A172 (cell line): Measurements from ENCODE around the gene GRIFIN. TPM values are rescaled to one million over a fixed set of nuclear protein-coding genes. Genes with fewer than 3 reads are reported as not detected.
A peak's percentile ranks its signal among the peaks of the same experiment; 100 is the strongest.
"Not testable (repeated sequence)": the region's sequence is repeated elsewhere in the genome, so short reads cannot be mapped to it uniquely, and the experiment has no call there.

Experiments
- DNase-seq: peaks from one replicate; pipeline ENCODE4 v3.0.0-alpha.2; 2015; ENCODE audit warnings: low spot score
- total RNA-seq: library from RNA; depleted of rRNA; stranded (reverse); fragments of >200 nt; shearing (Covaris generic); gene quantifications from 2 replicates; pipeline ENCODE4 v1.2.3, GENCODE V29; 2014

GRIFIN gene
- total RNA-seq, 1 experiment from 2014 or later, result not detected

DNA sequence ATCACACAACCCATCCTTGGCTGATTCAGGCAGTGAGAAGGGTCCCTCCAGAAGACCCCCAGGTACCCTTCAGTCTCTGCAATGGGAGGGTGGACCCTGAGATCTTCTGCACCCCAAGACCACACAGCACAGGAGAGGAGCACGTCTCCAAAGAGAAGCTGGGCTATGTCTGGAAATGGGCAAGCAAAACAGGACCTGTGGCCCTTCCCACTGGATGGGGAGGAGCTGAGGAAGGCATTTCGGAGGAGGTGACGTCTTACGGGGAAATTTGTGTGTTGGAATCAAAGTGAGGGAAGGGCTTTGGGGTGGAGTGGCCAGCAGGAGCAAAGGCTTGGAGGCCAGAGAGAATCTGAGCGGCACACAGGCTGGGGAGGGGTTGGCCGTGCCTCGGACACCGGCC is 16.5 kb downstream of the GRIFIN start:
- no peak for DNase-seq

DNA sequence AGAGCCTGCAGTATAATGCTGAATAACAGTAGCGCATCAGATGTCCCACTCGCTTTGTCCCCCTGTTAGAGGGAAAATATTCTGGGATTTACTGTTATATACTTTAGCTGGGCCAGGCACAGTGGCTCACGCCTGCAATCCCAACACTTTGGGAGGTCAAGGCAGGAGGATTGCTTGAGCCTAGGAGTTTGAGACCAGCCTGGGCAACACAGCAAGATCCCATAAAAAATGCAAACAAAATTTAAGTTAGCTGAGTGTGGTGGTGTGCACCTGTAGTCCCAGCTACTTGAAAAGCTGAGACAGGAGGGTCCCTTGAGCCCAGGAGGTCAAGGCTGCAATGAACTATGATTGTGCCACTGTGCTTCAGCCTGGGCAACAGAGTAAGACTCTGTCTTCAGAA is 22.3 kb downstream of the GRIFIN start:
- not testable (repeated sequence) for DNase-seq

DNA sequence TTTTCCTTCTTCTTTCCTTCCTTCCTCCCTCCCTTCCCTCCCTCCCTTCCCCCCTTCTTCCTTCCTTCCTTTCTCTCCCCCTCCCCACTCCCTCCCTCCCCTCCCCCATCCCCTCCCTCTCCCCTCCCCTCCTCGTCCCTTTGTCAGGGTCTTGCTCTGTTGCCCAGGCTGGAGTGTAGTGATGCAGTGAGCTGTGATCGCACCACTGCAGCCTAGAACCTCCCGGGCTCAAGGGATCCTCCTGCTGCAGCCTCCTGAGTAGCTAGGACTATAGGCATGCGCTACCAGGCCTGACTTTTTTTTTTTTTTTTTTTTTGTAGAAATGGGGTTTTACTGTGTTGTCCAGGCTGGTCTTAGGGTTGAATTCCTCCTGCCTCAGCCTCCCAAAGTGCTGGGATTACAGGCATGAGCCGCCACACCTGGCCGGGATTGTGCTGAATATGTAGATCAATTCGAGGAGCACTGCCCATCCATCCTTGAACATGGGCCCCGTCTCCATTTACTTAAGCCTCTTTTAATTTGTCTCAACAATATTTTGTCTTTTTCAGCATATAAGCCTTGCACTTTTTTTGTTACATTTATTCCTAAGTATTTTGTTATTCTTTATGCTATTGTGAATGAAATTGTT is 23.4 kb downstream of the GRIFIN start:
- DNase-seq, result no peak

DNA sequence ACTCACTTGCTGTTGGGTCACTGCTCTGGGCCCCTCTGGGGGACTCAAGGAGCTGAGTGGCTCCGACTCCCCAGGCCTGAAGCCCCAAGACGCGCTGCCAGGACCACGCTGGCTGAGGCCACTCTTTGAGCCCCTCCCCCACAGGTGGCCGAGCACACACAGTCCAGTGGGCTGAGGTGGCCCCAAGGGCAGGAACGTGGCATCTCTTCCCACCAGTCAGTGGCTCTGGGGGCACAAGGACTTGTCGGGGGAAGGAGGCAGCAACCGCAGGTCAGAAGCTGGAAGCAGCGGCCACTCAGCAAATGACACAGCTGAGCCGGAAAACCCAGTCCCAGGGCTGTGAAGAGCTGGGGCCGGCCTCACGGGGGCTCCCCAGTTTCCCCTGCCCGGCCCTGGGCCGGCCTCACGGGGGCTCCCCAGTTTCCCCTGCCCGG is 24.1 kb downstream of the GRIFIN start:
- DNase-seq, result no peak

DNA sequence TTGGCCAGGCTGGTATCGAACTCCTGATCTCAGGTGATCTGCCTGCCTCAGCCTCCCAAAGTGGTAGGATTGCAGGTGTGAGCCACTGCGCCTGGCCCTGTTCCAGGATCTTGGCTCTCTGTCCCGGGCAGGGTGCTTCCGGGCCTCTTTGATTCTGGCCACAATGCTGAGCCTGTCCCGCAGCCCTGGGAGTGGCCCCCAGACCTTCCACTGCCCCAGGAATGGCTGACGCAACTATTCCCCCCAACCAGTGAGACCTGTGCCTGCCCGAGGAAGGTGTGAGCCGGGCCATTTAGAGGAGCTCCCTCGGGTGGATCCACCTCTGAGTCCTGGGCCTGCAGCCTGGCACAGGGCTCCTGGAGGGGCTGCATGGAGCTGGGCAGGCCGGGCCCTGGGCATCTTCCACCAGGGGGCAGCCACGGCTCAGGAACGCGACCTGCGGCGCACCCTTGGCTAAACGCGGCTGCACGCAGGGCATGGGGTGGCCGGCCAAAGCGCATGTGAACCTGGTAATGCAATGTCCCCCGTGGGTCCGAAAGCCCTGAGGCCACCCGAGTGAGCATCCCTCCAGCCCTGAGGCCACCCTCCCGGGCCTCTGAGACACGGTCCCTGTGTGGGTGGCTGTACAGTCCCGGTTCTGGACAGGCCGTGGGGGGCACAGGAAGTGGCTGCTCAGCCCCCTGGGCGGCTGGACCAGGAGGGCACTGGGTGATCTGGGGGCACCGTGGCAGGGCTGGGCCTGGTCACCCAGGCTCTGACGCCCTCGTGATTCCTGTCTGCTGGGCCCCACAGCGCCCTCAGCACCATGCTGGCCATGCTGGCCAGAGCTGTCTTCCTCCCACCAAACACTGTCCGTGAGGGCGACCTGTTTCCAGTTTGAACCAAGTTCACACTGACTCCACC is 24.8 kb downstream of the GRIFIN start:
- DNase-seq, result peak; percentile 75

DNA sequence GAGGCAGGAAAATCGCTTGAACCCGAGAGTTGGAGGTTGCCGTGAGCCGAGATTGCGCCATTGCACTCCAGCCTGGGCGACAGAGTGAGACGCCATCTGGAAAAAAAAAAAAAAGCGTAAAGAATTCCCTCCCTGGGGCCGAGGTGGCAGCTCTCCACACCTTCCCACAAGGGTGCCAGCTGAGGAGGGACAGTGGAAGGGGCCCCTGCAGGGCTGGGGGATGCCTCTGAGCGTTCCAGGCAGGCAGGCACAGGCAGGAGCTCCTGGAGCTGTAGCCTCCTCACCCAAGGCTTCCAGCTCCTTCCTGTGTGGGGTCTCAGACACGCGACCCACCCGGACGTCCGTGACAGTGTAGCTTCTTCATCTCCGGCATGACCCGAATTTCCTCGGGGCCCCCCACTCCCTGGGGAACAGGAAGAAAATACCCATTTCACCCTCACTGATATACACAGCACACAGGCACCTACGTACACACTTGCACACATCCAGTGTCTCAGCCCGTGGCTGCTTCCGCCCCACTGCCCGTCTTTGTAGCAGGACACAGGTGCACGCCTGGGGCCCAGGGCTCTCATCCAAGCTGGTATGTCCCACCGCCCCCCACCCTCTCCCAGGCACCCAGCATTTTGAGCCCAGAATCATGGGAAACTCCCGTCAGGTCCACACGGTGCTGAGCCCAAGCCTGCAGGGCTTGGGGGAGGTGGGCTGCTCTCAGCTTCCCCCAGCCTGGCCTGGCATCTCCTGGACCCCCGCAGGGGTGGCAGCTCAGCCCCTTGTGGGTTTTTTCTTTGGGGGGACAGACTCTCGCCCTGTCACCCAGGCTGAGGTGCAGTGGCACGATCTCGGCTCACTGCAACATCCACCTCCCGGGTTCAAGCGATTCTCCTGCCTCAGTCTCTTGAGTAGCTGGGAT is 25.7 kb downstream of the GRIFIN start:
- no peak for DNase-seq

DNA sequence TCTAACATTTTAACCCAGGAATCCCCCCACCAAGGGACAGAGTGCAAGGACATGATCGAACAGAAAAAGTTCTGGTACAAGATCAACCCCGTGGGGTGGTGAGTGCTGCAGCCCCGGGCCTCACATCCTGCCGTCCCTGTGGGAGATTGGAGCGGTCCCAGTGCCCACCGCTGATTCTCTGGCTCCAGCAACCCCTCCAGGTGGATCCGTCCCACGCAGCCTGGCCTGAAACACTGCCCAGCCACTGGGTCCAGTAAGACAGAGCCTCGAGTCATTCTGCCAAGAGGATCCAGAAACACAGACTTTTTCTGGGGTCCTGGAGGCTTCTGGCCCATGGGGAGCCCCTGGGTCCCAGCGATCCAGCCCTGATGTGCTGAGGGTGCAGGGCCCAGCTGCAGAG is 29.5 kb downstream of the GRIFIN start:
- DNase-seq, result no peak

DNA sequence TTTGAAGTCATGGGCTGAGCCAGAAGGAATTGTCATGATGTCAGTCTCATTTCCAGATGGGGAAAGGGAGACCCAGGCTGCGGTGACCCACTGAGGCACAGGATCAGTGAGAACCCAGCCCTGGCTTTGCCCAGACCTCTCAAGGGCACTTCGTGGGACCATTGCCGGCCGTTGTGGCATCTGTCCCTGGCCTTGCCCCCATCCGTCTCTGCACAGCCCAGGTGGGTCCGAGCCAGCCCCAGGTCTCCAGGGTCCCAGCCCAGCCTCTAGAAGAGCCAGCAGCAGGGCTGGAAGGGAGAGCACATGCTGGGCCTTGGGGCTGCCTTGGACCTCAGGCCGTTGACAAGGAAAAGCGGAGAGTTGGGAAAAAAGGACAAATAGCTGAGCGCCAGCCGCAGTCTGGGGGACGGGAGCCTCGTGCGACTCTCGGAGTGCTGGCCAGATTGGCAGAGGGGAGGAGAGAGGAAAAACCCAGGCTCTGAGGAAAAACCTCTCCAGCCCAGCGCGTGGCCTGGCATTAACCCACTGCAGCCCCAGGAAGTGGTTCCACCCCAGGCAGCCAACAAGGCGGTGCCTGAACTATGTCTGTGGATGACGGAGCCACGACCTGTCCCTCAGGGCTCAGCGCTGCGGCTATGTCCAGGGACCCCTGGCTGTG is 30.2 kb downstream of the GRIFIN start:
- DNase-seq, result no peak

DNA sequence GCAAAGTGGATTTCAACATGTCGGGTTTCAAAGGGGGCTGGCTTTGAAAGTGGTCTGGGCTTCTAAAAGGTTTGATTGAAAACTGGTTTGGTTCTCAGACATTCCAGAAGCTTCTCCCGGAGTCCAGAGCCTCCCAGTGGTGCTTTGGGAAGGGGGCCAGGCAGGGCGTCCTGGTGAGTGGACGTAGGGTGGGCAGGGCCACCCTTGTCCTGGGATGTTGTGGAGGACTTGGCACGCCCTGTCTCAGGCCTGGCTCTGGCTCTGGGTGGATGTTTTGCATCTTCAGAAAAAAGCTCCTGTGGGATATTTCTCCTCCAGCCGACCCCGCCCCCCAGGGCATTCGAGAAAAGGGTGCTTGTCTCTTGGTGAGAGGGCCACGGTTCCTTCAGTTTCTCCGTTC is 31.2 kb downstream of the GRIFIN start:
- no peak for DNase-seq

DNA sequence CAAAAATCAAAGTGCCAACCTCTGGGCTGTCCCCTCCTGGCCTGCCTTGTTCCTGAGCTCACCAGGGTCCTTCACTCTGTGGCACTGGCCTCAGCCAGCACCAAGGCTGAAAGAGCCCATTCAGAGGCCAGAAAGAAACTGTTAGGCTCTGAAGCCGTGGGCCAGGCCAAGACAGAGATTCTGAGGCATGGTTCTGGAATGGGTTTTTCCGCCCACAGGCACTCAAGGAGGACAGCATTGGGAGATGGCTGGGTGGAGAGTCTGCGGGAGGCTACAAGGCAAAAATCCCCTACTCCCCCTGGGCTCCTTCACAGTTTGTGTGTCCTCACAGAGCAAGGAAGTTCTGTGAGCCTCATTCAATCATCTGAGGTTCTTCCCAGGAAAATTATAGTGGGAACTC is 31.7 kb downstream of the GRIFIN start:
- DNase-seq, result peak; percentile 26

DNA sequence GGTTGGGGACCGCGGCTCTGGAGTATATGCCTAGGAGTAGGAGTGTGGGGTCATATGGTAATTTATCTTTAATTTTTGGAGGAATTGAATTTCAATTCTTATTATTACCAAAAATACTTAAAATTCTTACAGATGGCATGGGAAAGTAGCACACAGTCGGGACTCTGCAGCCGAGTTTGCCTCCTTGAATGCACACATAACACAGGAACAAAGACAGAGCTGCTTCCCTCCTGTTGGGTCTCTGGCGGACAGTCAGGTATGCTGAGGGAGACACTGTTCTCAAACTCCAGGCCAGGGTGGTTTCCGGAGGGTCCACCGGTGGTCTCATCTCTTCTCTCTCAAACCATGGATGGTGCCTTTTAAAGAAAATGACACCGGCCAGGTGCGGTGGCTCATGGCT is 32.7 kb downstream of the GRIFIN start:
- DNase-seq, result no peak

DNA sequence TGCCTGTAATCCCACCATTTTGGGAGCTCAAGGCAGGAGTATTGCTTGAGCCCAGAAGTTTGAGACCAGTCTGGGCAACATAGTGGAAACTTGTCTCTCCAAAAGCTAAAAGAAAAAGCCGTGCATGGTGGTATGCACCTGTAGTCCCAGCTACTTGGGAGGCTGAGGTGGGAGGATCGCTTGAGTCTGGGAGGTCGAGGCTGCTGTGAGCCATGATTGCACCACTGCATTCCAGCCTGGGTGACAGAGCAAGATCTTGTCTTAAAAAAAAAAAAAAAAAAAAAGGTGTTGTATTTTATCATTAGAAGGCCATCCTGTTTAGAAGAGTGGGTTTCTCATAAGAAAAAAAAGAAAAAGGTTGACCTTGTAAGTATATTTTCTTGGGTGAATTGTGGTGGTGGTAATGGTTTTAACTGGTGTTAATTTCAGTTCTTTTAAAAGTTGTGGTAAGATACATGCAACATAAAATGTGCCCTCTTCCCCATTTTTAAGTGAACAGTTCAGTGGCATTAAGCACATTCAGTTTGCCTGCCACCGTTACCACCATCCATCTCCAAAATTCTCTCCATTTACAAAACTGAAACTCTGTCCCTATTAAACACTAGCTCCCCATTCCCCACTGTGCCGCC is 34.7 kb downstream of the GRIFIN start:
- no peak for DNase-seq

DNA sequence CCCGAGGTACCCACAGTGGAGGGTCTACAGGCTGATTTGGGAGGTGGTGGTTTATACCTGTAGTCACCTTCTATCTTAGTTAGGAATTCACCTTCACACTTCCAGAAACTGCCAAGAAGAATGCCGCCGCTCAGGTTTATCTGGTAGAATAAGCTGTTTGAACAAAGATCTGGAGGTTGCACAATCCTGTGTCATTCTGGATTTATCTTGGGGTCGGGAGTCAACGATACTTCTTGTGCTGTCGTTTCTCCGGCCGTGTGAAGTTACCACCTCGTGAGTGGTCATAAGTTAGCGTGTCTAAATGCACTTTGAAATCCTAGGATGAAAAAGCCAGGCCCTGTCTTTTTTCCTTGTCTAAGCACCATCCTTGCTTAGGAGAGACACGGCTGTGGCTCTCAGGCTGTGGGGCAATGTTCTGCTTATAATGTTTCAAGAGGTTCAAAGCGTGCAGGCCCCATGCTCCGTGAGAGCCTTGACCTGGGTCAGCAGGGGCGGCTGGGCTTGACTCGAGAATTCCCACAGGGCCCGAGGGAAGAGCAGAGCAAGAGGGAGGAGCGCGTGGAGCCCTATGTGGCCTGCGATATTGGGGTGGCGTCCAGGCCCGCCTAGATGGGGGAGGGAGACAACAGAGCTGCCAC is 35.5 kb downstream of the GRIFIN start:
- no peak for DNase-seq

DNA sequence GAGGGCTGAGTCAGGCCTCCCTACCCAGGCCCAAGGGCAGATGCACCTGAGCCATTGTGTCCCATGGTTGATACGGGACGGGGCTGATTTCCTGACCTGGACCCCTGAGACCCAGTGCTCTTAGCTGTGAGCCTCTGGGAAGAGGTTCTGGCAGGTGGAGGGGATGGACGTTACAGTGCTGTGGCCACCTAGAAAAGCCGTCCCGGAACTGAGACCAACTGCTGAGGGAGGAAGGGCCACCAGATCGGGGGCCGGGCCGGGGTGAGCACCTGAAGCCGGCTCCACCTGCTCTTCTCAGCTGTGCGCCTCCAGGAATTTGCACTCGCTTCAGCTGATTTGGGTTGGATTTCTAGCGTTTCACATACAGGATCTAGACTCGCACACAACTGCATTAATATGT is 37.4 kb downstream of the GRIFIN start:
- no peak for DNase-seq

DNA sequence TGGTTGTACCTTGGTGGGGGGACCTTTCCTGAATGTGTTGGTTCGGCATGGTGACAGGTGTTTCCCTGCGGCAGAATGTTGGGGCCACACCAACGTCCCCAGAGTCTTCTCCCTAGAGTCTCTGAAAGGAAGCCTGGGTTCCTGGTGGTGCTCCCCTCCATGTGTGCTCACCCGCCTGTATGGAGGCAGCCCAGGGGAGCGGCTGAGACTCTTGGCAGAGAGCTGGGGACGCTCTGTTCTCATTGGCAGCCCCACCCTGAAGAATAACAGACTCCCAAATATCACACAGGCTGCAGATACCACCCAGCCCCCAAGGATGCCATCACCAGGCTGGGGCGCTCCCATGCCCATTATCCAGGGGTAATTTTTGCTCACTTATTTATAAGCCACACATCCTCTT is 38.0 kb downstream of the GRIFIN start:
- no peak for DNase-seq

DNA sequence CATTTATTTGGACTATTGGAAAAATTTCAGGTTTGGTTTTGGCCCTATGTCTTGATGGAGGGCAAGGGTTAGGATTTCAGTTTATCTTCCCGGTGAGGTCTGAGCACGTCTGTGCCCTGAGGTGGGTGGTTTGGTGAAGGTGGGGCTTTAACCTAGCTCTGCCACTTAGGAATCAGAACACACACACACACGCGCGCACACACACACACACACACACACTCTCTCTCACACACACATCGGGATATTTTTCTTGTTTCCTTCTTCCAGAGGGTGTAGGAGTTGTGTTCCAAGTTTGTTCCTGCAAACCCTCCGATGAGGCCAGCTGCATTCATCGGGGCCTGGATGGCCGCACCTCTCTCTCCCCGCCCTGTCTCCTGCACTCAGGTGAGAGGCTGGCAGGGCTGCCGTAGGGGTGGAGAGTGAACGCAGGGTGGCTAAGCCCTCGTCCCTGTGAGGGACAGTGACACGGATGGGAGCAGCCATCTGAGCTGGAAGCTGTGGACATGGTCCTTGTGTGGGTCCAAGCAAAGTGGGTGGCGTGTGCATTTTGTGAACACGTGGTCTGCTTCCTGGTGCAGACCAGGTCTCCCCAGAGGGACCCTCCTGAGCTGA is 38.6 kb downstream of the GRIFIN start:
- no peak for DNase-seq

DNA sequence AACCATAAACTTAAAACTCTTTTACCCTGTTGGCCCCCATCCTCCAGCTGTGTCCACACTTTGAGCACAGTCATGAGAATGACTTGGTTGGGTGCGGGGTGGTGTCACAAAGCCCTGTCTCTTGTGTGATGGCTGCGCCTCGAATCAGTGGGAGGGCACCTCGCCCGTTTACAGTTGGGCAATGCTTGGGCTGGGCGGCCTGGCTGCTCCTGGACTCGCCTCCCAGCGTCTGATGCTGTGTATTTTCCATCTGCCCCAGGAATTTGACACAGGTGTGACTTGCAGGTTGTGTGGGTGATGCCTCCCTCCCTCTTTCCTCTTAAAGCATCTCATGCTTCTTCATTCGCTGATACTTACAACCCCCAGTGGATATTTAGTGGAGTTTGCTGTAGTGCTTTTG is 39.1 kb downstream of the GRIFIN start:
- DNase-seq, result no peak

DNA sequence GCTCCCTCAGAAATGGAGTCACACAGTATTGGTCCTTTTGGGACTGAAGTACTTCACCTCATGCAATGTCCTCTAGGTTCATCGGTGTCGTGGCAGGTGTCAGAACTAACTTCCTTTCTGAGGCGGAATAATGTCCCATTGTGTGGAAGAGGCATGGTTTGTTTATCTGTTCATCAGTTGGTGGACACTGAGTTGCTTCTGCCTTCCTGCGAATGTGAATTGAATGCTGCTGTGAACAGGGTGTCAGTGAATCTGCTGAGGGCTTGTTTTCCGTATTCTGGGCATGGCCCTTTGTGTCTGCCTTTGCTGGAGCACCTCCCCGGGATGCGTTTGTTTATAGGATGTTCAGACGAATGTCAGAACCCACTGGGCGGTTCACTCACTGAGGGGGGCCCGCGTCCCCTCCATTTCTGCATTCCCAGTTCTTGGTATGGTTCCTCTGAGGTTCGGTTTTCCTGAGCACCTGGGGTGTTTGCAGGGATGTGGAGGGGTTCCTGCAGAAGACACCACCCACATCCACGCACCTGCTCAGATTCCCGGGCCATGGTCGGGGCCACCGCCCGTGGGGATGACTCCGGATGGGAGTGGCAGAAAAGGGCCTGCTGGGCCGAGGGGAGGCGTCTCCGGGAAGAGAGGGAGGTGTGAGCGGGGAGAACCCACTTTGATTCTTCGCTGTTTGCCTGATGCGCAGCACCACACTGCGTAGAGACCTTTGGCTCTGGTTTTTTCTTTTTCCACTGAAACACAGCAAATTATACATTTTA is 39.7 kb downstream of the GRIFIN start:
- DNase-seq, result no peak

DNA sequence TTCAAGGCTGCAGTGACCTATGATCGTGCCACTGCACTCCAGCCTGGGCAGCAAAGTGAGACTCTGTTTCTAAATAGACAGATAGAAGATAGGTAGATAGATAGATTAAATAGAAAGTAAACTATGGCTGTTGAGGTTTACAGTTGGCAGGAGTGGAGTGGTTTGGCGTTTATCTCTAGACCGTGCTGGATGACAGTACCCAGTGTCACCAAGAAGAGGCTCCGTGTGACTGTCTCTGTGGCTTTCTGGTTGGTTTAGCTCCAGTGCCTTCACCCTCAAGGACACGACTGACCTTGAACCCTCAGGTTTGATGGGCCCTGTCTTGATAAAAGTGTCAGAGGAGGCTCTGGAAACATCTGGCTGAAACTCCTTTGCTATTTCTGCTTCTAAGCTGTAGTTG is 41.1 kb downstream of the GRIFIN start:
- DNase-seq, result no peak
